HG03457 (cell line): Measurements from ENCODE around the gene OTOG.

ENCODE experiments used
- ATAC-seq: cut with Tn5 transposase; IDR thresholded peaks from one replicate; pipeline ENCODE4 v1.9.1; 2021; ENCODE audit warnings: moderate number of reproducible peaks; ENCODE audit not compliant: unreplicated experiment

OTOG gene

GRCh38 chr11:17686231-17686980 is 139.3 kb downstream of the OTOG start:
- ATAC-seq, result no peak

GRCh38 chr11:17687946-17688670 is 141.0 kb downstream of the OTOG start:
- ATAC-seq, result no peak

GRCh38 chr11:17691550-17691949 is 144.5 kb downstream of the OTOG start:
- ATAC-seq, result no peak

GRCh38 chr11:17691976-17692375 is 144.9 kb downstream of the OTOG start:
- no peak for ATAC-seq

- ATAC-seq, result no peak
These were observed 145.9 kb downstream of the OTOG start for GRCh38 chr11:17692931-17693330.

GRCh38 chr11:17693531-17693930 is 146.5 kb downstream of the OTOG start:
- no peak for ATAC-seq

- no peak for ATAC-seq
These were observed 147.5 kb downstream of the OTOG start for GRCh38 chr11:17694494-17695110.

GRCh38 chr11:17695454-17696441 is 148.7 kb downstream of the OTOG start:
- no peak for ATAC-seq

GRCh38 chr11:17696741-17697140 is 149.7 kb downstream of the OTOG start:
- no peak for ATAC-seq
